Mononuclear cell (primary cell): Measurements from ENCODE around the gene SLC39A5. TPM values are rescaled to one million over a fixed set of nuclear protein-coding genes. Genes with fewer than 3 reads are reported as not detected.
"Not testable (repeated sequence)": the region's sequence is repeated elsewhere in the genome, so short reads cannot be mapped to it uniquely, and the experiment has no call there.

Experiments
- H3K27me3 ChIP-seq: 2 replicates; pipeline ENCODE4 v1.6.0; 2011; ENCODE audit warnings: low read length, control low read depth; ENCODE audit not compliant: insufficient read depth
- H3K4me1 ChIP-seq: 2 replicates; pipeline ENCODE4 v1.5.1; 2011; ENCODE audit warnings: mild to moderate bottlenecking, low read length, control low read depth; ENCODE audit not compliant: insufficient read depth
- H3K4me3 ChIP-seq: 2 replicates; pipeline ENCODE4 v1.5.1; 2011; ENCODE audit warnings: mild to moderate bottlenecking, low read length, moderate library complexity
- H3K9me3 ChIP-seq: 2 replicates; pipeline ENCODE4 v1.5.1; 2011; ENCODE audit warnings: low read depth, mild to moderate bottlenecking, control low read depth, low read length
- total RNA-seq: library from RNA; depleted of rRNA; stranded (reverse); fragments of >200 nt; gene quantifications from one replicate; pipeline ENCODE4 v1.2.3, GENCODE V29; 2012

Gene SLC39A5
- total RNA-seq, 1 donor: not detected

- peaks cover 12% of the 10 kb centered on the region for H3K4me1 ChIP-seq
- no peaks in the 10 kb centered on the region for H3K9me3 ChIP-seq
- no peaks in the 10 kb centered on the region for H3K27me3 ChIP-seq
- H3K4me3 ChIP-seq: no peak overlapping the region
Measured at GRCh38 chr12:56271031-56271430, 41.2 kb downstream of the SLC39A5 start.

GRCh38 chr12:56272468-56272867 is 42.6 kb downstream of the SLC39A5 start:
- not testable (repeated sequence) for H3K27me3 ChIP-seq, H3K9me3 ChIP-seq, H3K4me1 ChIP-seq, H3K4me3 ChIP-seq

GRCh38 chr12:56274299-56274698 is 44.4 kb downstream of the SLC39A5 start:
- Histone ChIP-seq H3K27me3 (no peaks in the 10 kb centered on the region), H3K4me3 (no peak overlapping the region), H3K4me1 (no peaks in the 10 kb centered on the region), H3K9me3 (no peaks in the 10 kb centered on the region)

GRCh38 chr12:56278905-56279304 is 49.1 kb downstream of the SLC39A5 start:
- Histone ChIP-seq H3K4me3 (no peak overlapping the region), H3K27me3 (no peaks in the 10 kb centered on the region), H3K4me1 (no peaks in the 10 kb centered on the region), H3K9me3 (no peaks in the 10 kb centered on the region)

- no peaks in the 10 kb centered on the region for H3K27me3 ChIP-seq
- H3K9me3 ChIP-seq: no peaks in the 10 kb centered on the region
- no peak overlapping the region for H3K4me3 ChIP-seq
- H3K4me1 ChIP-seq: no peaks in the 10 kb centered on the region
Measured at GRCh38 chr12:56280849-56281248, 51.0 kb downstream of the SLC39A5 start.

GRCh38 chr12:56282030-56282429 is 52.2 kb downstream of the SLC39A5 start:
- Histone ChIP-seq H3K27me3 (no peaks in the 10 kb centered on the region), H3K4me3 (no peak overlapping the region), H3K9me3 (no peaks in the 10 kb centered on the region)

GRCh38 chr12:56282579-56282978 is 52.7 kb downstream of the SLC39A5 start:
- Histone ChIP-seq H3K4me3 (no peak overlapping the region), H3K4me1 (no peaks in the 10 kb centered on the region), H3K27me3 (no peaks in the 10 kb centered on the region), H3K9me3 (no peaks in the 10 kb centered on the region)

More at GRCh38 chr12:56282030-56282429, 52.2 kb downstream of the SLC39A5 start:
- H3K4me1 ChIP-seq: no peaks in the 10 kb centered on the region

- H3K4me1 ChIP-seq, H3K9me3 ChIP-seq, H3K27me3 ChIP-seq, H3K4me3 ChIP-seq: not testable (repeated sequence)
Measured at GRCh38 chr12:56284263-56284662, 54.4 kb downstream of the SLC39A5 start.

- Histone ChIP-seq H3K27me3 (no peaks in the 10 kb centered on the region), H3K4me1 (peaks cover 7% of the 10 kb centered on the region), H3K9me3 (no peaks in the 10 kb centered on the region)
Measured at GRCh38 chr12:56286044-56286830, 56.4 kb downstream of the SLC39A5 start.

More at GRCh38 chr12:56286044-56286830, 56.4 kb downstream of the SLC39A5 start:
- H3K4me3 ChIP-seq: no peak overlapping the region

Other genes starting within 250 kb of the SLC39A5 start
- 2.4 TPM for gene SUOX, start 232.8 kb upstream of the SLC39A5 start, total RNA-seq
- gene IKZF4, start 209.0 kb upstream of the SLC39A5 start, total RNA-seq: 1.3 TPM
- 1,312 TPM for gene RPS26, start 188.1 kb upstream of the SLC39A5 start, total RNA-seq
- gene ERBB3, start 149.9 kb upstream of the SLC39A5 start, total RNA-seq: 1.4 TPM
- gene PA2G4, start 125.5 kb upstream of the SLC39A5 start, total RNA-seq: 103 TPM
- gene RPL41, start 113.4 kb upstream of the SLC39A5 start, total RNA-seq: 5,493 TPM
- 8.6 TPM for gene ZC3H10, start 111.8 kb upstream of the SLC39A5 start, total RNA-seq
- gene ESYT1, start 101.8 kb upstream of the SLC39A5 start, total RNA-seq: 62.1 TPM
- gene MYL6B, start 77.5 kb upstream of the SLC39A5 start, total RNA-seq: 2.1 TPM
- 729 TPM for gene MYL6, start 71.7 kb upstream of the SLC39A5 start, total RNA-seq
- 61.1 TPM for gene SMARCC2, start 40.6 kb upstream of the SLC39A5 start, total RNA-seq
- 34.3 TPM for gene RNF41, start 8.1 kb upstream of the SLC39A5 start, total RNA-seq
- 8.9 TPM for gene NABP2, start 5.7 kb upstream of the SLC39A5 start, total RNA-seq
- 8.4 TPM for gene ANKRD52, start 28.3 kb downstream of the SLC39A5 start, total RNA-seq
- 14.8 TPM for gene COQ10A, start 36.9 kb downstream of the SLC39A5 start, total RNA-seq
- 148 TPM for gene CS, start 70.3 kb downstream of the SLC39A5 start, total RNA-seq
- 22.6 TPM for gene CNPY2, start 85.9 kb downstream of the SLC39A5 start, total RNA-seq
- 39.8 TPM for gene PAN2, start 103.9 kb downstream of the SLC39A5 start, total RNA-seq
- gene IL23A, start 108.8 kb downstream of the SLC39A5 start, total RNA-seq: 23.5 TPM
- gene STAT2, start 130.1 kb downstream of the SLC39A5 start, total RNA-seq: 95.2 TPM
- not detected for gene APOF, start 132.8 kb downstream of the SLC39A5 start, total RNA-seq
- gene TIMELESS, start 219.4 kb downstream of the SLC39A5 start, total RNA-seq: 1.3 TPM
- gene MIP, start 224.6 kb downstream of the SLC39A5 start, total RNA-seq: not detected
- gene SPRYD4, start 238.5 kb downstream of the SLC39A5 start, total RNA-seq: 2.9 TPM